Stimulated activated memory B cell treated with anti-CD40 and anti-IgM and Interleukin-4, amounts not matched to agents 10 μg/mL and 1 μg/mL and 100 μg/mL, for 72 hours (primary cell): ENCODE results near the gene TDRD6.

Experiments used
- ATAC-seq: fragments of 150-1000 bp; cut with Tn5 transposase; 2 replicates; pipeline ENCODE4 v1.10.0; 2021
- H3K27ac Mint-ChIP-seq: one replicate; pipeline ENCODE4 v1.8.0; 2022; ENCODE audit warnings: mild to moderate bottlenecking, mixed read lengths
- H3K27me3 Mint-ChIP-seq: one replicate; pipeline ENCODE4 v1.8.0; 2022; ENCODE audit warnings: mixed read lengths
- H3K36me3 Mint-ChIP-seq: one replicate; pipeline ENCODE4 v1.8.0; 2022; ENCODE audit warnings: mixed read lengths
- H3K4me1 Mint-ChIP-seq: one replicate; pipeline ENCODE4 v1.8.0; 2022; ENCODE audit warnings: mixed read lengths
- H3K4me3 Mint-ChIP-seq: one replicate; pipeline ENCODE4 v1.8.0; 2022; ENCODE audit warnings: mild to moderate bottlenecking, moderate library complexity, mixed read lengths
- H3K9me3 Mint-ChIP-seq: one replicate; pipeline ENCODE4 v1.8.0; 2022; ENCODE audit warnings: mixed read lengths

Gene TDRD6

GRCh38 chr6:46746696-46747095 lies 59.0 kb downstream of the TDRD6 start, which contains the start of gene ANKRD66:
Gene ANKRD66, plus strand, starts transcription at chr6:46746933. Its CDS starts 5,016 bp downstream, at chr6:46751949.
- no peak within 1 kb of the TSS for H3K27ac Mint-ChIP-seq
- H3K27me3 Mint-ChIP-seq = peaks cover 9% of the 10 kb centered on the region
- no peak for ATAC-seq
- H3K9me3 Mint-ChIP-seq = peaks cover 4% of the 10 kb centered on the region
- no peak within 1 kb of the TSS for H3K4me3 Mint-ChIP-seq
- H3K36me3 Mint-ChIP-seq = no peaks in the 10 kb centered on the region
- no peaks in the 10 kb centered on the region for H3K4me1 Mint-ChIP-seq

GRCh38 chr6:46748940-46749503 lies 61.3 kb downstream of the TDRD6 start:
- Mint-ChIP-seq H3K9me3 (peaks cover 4% of the 10 kb centered on the region), H3K4me1 (no peaks in the 10 kb centered on the region), H3K36me3 (no peaks in the 10 kb centered on the region), H3K4me3 (no peak overlapping the region), H3K27ac (no peak overlapping the region), H3K27me3 (peaks cover 9% of the 10 kb centered on the region)
- no peak for ATAC-seq

- no peaks in the 10 kb centered on the region for H3K4me1 Mint-ChIP-seq
- peaks cover 4% of the 10 kb centered on the region for H3K9me3 Mint-ChIP-seq
- ATAC-seq = no peak
- H3K36me3 Mint-ChIP-seq = no peaks in the 10 kb centered on the region
- H3K4me3 Mint-ChIP-seq = no peak overlapping the region
- no peak overlapping the region for H3K27ac Mint-ChIP-seq
- H3K27me3 Mint-ChIP-seq = peaks cover 9% of the 10 kb centered on the region
Observed at GRCh38 chr6:46749731-46750130, 62.0 kb downstream of the TDRD6 start.

GRCh38 chr6:46751658-46752057 lies 64.0 kb downstream of the TDRD6 start:
- no peaks in the 10 kb centered on the region for H3K9me3 Mint-ChIP-seq
- no peaks in the 10 kb centered on the region for H3K27me3 Mint-ChIP-seq
- no peak for ATAC-seq
- no peaks in the 10 kb centered on the region for H3K36me3 Mint-ChIP-seq
- H3K4me1 Mint-ChIP-seq = no peaks in the 10 kb centered on the region
- H3K4me3 Mint-ChIP-seq = no peak overlapping the region
- no peak overlapping the region for H3K27ac Mint-ChIP-seq
